Bronchial epithelial cell (primary cell): Measurements from ENCODE around the gene RAET1E. TPM values are rescaled to one million over a fixed set of nuclear protein-coding genes. Genes with fewer than 3 reads are reported as not detected.
"Not testable (repeated sequence)": the region's sequence is repeated elsewhere in the genome, so short reads cannot be mapped to it uniquely, and the experiment has no call there.

Experiments
- DNase-seq: peaks from one replicate; pipeline ENCODE4 v3.0.0-alpha.2; 2010; ENCODE audit warnings: low read depth
- FAIRE-seq: peaks from 2 replicates; lab custom pipeline; 2011; peaks lifted over from hg19 to GRCh38; lab: Jason Lieb, UNC
- H3K27me3 ChIP-seq: 2 replicates; pipeline ENCODE4 v1.5.1; 2011; ENCODE audit warnings: low read length; ENCODE audit not compliant: control insufficient read depth, insufficient read depth
- H3K36me3 ChIP-seq: 2 replicates; pipeline ENCODE4 v1.5.1; 2011; ENCODE audit warnings: low read length; ENCODE audit not compliant: control insufficient read depth, insufficient read depth
- H3K4me3 ChIP-seq: 2 replicates; pipeline ENCODE4 v1.5.1; 2011; ENCODE audit warnings: mild to moderate bottlenecking, low read depth, low read length, control low read depth
- CTCF ChIP-seq: IDR thresholded peaks from 2 replicates; pipeline ENCODE4 v1.5.1; 2011; ENCODE audit warnings: mild to moderate bottlenecking, moderate library complexity, low read length, control low read depth, inconsistent platforms; ENCODE audit not compliant: insufficient read depth, severe bottlenecking
- total RNA-seq: library from RNA; depleted of rRNA; stranded (reverse); fragments of >200 nt; gene quantifications from 2 replicates; pipeline ENCODE4 v1.2.1, GENCODE V29; 2014

Gene RAET1E
- total RNA-seq, 1 donor from 2014 or later = 19.0 TPM

DNA sequence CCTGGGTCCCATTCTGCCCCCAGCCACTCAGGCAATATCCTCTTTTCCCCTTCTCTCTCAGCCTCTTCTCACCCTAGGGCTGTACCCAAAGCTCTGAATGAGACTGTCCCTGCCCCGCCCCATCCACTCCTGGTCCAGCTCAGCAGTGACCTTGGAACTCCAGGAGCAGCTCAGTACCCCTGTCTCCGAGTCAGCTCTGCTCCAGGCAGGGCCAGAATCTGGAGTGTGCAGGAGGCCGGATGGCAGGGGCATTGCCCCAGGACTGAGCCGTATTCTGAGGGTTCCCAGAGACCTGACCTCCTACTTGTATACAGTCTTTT lies 27.0 kb upstream of the RAET1E start:
- FAIRE-seq = no peak
- DNase-seq = no peak
- H3K27me3 ChIP-seq = no peaks in the 10 kb centered on the region
- no peak for TF ChIP-seq CTCF
- H3K36me3 ChIP-seq = peaks cover 6% of the 10 kb centered on the region
- no peak overlapping the region for H3K4me3 ChIP-seq

GRCh38 chr6:149924206-149924932 lies 26.5 kb upstream of the RAET1E start:
- no peak for DNase-seq
- no peaks in the 10 kb centered on the region for H3K27me3 ChIP-seq
- no peak for TF ChIP-seq CTCF
- peaks cover 7% of the 10 kb centered on the region for H3K36me3 ChIP-seq
- no peak for FAIRE-seq
- H3K4me3 ChIP-seq = no peak overlapping the region

DNA sequence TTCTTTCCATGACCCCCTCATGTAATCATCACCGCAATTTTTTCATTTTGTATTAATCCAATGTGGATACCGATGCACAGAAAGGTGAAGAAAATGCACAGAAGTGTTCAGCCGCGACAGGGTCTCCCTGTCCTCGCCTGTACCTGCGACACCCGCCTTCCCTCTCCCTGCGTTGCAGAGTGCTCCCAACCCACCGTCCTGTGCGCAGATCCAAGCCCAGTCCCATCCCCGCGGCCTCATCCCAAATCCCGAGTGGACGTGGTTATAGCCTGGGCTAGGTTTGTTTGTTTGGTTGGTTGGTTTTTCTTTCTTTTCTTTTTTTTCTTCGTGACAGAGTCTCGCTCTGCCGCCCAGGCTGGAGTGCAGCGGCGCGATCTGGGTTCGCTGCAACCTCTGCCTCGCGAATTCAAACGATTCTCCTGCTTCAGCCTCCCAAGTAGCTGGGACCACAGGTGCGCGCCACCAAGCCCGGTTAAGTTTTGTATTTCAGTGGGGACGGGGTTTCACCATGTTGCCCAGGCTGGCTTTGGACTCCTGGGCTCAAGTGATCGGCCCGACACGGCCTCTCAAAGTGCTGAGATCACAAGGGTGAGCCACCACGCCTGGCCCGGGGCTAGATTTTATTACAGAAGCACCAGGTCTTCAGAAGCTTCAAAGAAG lies 25.5 kb upstream of the RAET1E start:
- FAIRE-seq = no peak
- no peak for DNase-seq
- peak overlapping the region; percentile 86 for H3K4me3 ChIP-seq
- H3K27me3 ChIP-seq = no peaks in the 10 kb centered on the region
- peaks cover 11% of the 10 kb centered on the region for H3K36me3 ChIP-seq
- no peak for TF ChIP-seq CTCF

GRCh38 chr6:149922642-149923326 lies 24.9 kb upstream of the RAET1E start, which contains the start of gene RAET1G:
RAET1G (minus strand) TSS chr6:149923121; CDS start chr6:149923010, 111 bp downstream.
- FAIRE-seq = peak; percentile 72
- no peak for TF ChIP-seq CTCF

DNA sequence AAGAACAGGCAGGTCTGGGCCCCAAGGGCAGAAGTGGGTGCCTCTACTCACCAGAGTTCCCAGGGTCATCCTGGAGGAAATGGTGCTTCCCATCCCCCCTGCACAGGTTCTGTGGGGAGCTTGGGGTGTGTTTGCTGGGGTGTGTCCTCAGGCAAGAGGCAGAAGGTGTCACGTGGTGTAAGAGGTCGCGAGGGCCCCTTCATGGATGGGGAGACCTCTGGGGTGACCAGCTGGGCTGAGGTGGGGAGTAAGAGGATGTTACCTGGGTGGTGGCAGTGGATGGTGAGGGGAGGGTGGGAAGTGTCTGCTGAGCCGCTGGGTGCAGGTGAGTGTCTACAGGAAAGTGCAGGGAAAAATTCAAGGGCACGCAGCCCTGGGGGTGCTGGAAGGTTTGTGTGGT lies 24.2 kb upstream of the RAET1E start:
- H3K4me3 ChIP-seq = peak overlapping the region; percentile 86
- peaks cover 16% of the 10 kb centered on the region for H3K36me3 ChIP-seq
- FAIRE-seq, H3K27me3 ChIP-seq, DNase-seq: not testable (repeated sequence)

More at GRCh38 chr6:149922642-149923326, 24.9 kb upstream of the RAET1E start, which contains the start of gene RAET1G:
- Histone ChIP-seq H3K27me3 (no peaks in the 10 kb centered on the region), H3K36me3 (peaks cover 16% of the 10 kb centered on the region), H3K4me3 (peak within 1 kb of the TSS; percentile 86)
- peak; percentile 94 for DNase-seq

- no peak for TF ChIP-seq CTCF
- no peak for DNase-seq
- Histone ChIP-seq H3K4me3 (no peak overlapping the region), H3K36me3 (peaks cover 18% of the 10 kb centered on the region), H3K27me3 (no peaks in the 10 kb centered on the region)
- no peak for FAIRE-seq
These were observed 23.4 kb upstream of the RAET1E start for GRCh38 chr6:149921361-149921760.
